GM19463 (cell line): ENCODE results near the gene CDC42SE2.
"Not testable (repeated sequence)": the region's sequence is repeated elsewhere in the genome, so short reads cannot be mapped to it uniquely, and the experiment has no call there.

Experiments
- ATAC-seq: cut with Tn5 transposase; IDR thresholded peaks from one replicate; pipeline ENCODE4 v1.9.1; 2021; ENCODE audit warnings: mild to moderate bottlenecking, moderate library complexity; ENCODE audit not compliant: unreplicated experiment

CDC42SE2 gene

DNA sequence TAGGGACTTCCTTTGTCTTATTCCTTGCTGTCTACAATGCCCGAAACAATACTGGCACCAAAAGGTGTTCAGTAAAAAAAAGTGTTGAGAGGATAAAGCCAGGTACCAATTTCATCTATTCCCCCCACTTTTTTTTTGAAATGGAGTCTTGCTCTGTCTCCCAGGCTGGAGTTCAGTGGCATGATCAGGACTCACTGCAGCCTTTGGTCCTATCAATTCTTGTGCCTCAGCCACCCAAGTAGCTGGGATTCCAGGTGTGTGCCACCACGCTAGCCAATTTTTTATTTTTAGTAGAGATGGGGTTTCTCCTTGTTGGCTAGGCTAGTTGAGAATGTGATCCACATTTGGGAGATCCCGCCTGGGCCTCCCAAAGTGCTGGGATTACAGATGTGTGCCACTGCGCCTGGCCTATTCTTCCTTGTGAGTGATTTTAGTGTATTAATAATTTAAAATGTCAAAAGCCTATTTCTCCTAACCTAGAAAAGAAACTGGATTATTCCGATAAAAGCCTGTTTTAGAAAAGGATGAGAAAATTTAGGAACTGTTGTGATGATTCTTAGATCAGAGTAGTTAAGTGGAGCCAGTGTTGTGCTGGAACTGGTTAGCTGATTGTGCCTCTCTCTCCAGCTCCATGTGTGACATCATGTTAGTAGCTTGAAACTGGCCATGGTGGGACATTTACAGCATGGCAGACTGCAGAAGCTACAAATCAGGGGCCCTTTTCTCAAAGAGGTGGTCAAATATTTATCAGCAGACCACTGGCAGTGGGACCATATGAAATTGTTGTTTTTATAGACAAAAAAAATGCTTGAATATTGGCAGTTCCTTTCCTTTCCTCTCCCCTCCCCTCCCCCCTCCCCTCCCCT, 14.3 kb downstream of the CDC42SE2 start:
- ATAC-seq: no peak

DNA sequence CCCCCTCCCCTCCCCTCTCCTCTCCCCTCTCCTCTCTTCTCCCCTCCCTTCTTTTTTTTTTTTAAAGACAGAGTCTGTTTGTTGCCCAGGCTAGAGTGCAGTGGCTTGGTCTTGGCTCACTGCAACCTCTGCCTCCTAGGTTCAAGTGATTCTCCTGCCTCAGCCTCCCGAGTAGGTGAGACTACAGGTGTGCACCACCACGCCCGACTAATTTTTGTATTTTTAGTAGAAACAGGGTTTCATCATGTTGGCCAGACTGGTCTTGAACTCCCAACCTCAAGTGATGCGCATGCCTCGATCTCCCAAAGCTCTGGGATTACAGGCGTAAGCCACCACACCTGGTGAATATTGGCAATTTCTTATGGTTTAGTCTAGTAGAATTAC, 14.9 kb downstream of the CDC42SE2 start:
- ATAC-seq: not testable (repeated sequence)

GRCh38 chr5:131279204-131279603, 15.4 kb downstream of the CDC42SE2 start:
- peak; percentile 28 for ATAC-seq

DNA sequence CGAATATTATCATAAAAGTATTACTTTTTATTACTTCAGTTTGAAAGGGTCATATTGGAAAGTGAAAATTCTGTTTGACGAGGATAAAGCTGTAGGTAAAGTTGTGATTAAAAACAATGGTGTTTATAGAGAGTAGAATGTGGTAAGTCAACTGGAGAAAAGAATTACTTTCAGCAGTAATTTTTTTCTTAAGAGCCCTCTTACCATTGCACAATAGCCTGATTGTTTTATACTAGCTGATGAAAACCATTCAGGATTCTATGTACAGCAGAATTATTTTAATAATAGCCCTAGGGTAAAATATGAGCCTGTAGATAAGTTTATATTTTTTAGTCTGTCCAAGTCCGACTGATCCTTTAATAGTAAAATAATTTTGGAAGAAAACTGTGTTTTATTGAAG, 16.6 kb downstream of the CDC42SE2 start:
- no peak for ATAC-seq

DNA sequence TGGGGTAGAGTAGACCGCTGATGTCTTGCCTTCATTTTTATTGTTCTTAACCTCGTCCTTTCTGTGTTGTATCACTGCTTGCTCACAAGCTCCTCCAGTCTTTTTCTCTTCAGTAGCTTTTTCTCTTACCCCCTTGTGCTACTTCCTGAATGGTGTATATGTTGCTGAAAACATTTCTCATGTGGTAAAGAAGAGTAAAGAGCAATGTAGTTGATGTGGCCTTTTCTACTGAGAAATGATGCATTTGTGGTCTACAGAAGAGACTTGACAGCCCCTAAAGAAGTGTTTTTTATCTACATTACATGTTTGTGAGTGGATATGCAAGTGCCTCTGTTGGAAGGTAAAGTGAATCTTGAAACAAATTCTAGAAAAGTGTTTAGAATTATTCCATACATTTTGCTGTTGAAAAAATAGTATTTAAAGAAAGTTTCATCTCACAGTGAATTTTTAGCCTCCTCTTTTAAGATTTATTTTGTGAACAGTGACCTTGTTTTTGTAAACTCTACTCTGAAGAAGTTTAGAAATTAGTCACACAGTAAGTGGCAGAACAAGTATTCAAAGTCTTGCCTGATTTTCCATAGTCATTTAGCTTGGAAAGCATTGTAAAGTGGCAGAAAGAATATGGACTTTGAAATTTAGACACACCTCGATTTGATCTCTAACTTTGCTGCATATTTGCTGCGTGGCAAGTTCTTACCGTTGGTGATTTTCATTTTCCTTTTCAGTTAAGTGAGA, 17.4 kb downstream of the CDC42SE2 start:
- peak; percentile 41 for ATAC-seq

DNA sequence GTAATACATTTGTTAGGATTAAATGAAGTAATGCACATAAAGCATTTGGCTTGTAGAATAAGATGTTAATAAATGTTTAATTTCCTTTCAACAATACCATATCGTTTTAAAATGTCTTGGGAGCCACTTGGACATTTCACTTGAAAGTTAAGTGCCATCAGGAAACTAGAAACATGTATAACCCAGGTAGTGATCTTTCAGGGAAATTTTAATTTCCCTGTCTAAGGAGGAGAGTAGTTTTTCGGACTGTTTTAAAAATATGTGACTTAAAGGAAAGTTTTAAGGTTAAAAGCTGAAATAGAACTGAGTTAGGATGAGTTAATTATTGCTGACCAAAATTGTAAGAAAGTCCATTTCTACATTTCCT, 18.0 kb downstream of the CDC42SE2 start:
- ATAC-seq: no peak

GRCh38 chr5:131282235-131282634, 18.4 kb downstream of the CDC42SE2 start:
- ATAC-seq: no peak

GRCh38 chr5:131285703-131286399, 22.0 kb downstream of the CDC42SE2 start:
- ATAC-seq: no peak

DNA sequence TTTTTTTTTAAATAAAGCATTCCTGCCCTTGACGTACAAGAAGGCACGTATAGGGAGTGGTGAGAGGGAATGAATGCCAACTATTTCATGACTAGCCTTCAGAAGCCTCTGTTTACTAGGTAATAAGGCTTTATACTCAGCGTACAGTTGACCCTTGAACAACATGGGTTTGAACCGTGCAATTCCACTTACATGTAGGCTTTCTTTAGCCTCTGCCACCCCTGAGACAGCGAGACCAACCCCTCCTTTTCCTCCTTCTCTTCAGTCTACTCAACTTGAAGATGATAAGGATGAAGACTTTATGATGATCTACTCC, 22.5 kb downstream of the CDC42SE2 start:
- ATAC-seq: no peak

DNA sequence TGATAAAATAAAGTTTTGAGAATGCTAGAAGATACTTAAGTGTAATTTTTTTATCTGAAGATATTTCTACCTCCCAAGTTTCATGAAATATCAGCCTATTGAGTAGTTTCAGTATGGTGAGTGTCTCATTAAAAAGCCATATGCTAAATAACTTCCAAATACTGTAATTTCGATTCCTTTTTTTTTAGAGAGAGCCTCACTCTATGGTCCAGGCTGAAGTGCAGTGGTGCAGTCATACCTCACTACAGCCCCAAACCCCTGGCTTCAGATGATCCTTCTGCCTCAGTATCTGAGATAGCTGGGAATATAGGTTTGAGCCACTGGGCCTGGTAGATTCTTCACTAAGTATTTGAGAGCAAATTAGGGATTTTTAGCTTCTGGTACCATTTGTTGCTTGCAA, 24.5 kb downstream of the CDC42SE2 start:
- peak; percentile 25 for ATAC-seq

DNA sequence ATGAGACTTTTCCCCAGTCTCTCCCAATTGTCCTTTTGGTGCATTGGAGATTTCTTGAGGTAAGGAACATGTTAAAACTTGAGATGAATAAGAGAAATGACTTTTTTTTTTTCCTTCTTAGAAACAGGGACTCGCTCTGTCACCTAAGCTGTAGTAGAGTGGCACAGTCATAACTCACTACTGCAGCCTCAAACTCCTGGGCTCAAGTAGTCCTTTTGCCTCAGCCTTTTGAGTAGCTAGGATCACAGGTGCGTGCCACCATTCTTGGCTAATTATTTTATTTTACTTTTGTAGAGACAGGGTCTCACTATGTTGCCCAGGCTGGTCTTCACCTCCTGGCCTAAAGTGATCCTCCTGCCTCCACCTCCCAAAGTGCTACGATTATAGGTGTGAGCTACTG, 25.9 kb downstream of the CDC42SE2 start:
- ATAC-seq: peak; percentile 45

- no peak for ATAC-seq
Observed at GRCh38 chr5:131296213-131296672, 32.4 kb downstream of the CDC42SE2 start.

DNA sequence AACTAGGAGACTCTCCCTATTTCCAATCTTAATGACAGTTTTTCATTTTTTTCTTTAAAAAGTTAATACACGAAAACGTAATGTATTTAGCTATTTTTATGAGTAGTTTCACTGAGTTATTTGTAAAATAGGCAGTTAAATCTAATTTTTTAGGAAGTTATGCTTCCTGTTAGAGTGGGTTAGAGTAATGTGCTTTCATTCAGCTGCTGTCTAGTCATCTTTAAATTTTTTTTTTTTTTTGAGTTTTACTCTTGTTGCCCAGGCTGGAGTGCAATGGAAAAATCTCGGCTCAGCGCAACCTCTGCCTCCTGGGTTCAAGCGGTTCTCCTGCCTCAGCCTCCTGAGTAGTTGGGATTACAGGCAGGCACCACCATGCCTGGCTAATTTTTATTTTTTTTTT, 34.0 kb downstream of the CDC42SE2 start:
- no peak for ATAC-seq

DNA sequence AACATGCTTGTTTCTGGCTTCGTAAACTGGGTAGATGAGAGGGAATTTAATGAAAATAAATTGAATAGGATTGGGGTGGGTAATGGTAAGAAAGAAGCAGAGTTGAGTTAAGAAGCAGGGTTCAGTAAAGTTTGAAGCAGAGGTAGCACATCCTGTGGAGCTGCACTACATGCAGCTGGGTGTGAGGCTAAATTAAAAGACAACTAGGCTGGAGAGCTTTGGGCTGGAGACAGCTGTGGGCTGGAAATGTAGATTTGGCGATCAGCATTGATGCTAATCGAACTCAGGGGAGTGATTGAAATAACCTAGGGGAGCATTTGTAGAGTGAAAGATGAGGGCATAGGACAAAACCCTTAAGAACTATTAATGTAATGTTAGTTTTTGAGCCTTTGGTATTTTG, 35.6 kb downstream of the CDC42SE2 start:
- ATAC-seq: no peak

DNA sequence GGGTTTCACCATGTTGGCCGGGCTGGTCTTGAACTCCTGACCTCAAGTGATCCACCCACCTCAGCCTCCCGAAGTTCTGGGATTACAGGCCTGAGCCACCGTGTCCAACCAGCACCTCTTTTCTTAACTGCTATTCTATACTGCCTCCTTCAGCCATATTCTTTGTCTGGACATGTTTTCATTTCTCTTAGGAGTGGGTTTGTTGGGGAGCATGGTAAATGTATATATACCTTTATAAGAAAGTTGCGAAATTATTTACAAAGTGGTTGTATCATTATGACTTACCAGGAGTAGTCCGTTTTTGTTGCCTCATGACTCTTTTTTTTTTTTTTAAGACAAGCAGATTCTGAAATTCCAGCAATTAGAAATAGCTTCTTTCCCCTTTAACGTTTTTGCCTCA, 38.7 kb downstream of the CDC42SE2 start:
- no peak for ATAC-seq

GRCh38 chr5:131303537-131303936, 39.7 kb downstream of the CDC42SE2 start:
- ATAC-seq: no peak

DNA sequence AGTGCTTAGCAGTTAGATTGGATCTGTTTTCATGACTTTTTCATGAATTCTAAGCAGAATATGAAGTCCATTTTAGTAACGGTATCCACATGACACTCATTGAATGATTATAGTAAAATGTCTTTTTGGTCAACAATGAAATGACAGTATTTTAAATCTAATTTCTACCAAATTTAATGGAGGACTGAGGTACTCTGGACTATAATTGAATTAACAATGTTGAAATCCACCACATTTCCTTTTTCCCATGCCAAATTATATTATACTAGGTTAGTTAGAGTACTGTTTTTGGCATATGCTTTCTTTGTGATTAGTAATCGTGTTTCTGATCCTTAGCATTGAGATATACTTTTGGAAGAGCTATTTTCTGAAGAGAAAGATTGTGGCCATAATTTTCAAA, 40.6 kb downstream of the CDC42SE2 start:
- no peak for ATAC-seq

GRCh38 chr5:131305138-131305689, 41.4 kb downstream of the CDC42SE2 start:
- ATAC-seq: no peak

GRCh38 chr5:131305906-131306305, 42.1 kb downstream of the CDC42SE2 start:
- ATAC-seq: no peak

DNA sequence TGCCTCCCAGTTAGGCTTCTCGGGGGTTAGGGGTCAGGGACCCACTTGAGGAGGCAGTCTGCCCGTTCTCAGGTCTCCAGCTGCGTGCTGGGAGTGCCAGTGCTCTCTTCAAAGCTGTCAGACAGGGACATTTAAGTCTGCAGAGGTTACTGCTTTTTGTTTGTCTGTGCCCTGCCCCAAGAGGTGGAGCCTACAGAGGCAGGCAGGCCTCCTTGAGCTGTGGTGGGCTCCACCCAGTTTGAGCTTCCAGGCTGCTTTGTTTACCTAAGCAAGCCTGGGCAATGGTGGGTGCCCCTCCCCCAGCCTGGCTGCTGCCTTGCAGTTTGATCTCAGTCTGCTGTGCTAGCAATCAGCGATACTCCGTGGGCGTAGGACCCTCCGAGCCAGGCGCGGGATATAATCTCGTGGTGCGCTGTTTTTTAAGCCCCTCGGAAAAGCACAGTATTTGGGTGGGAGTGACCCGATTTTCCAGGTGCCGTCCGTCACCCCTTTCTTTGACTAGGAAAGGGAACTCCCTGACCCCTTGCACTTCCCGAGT, 48.5 kb downstream of the CDC42SE2 start:
- ATAC-seq: not testable (repeated sequence)

DNA sequence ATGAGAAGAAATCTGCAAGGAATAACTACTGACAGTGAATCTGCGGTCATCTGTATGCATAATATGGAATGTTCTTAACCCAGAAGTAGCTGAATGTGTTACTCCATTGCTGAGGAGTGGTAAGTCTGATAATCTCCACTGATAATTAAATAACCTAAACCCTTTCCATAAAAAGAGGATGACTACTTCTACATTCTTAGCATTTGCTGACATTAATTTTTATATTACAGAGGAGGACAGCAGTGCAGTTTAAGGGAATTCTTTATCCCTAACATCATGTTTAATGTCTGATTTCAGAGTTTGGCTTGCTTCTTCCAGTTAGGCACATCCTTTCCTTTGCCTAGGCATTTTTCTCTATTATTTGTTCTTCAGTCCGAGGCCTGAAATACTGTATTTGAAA, 52.2 kb downstream of the CDC42SE2 start:
- ATAC-seq: no peak
